Endothelial cell of umbilical vein (primary cell): ENCODE measurements around the gene KCTD14. TPM values are rescaled to one million over a fixed set of nuclear protein-coding genes. Genes with fewer than 3 reads are reported as not detected.

Experiments
- BruUV-seq: library from RNA; stranded (reverse); fragments of 400-500 nt; replicated peaks from 2 replicates; lab custom pipeline; 2021; lab: Mats Ljungman, UMichigan
- CTCF ChIA-PET: fragments of 300-600, 350-600 bp; sonication (Branson Sonifier 250); formaldehyde crosslinking; loops from one replicate; lab custom pipeline; 2021; ENCODE audit warnings: antibody characterized with exemption, inconsistent platforms; lab: Charles Lee
- POLR2A ChIA-PET: fragments of 300-600, 350-600 bp; sonication (Branson Sonifier 250); formaldehyde crosslinking; loops from one replicate; lab custom pipeline; 2021; ENCODE audit warnings: antibody characterized with exemption, inconsistent platforms; lab: Charles Lee
- DNase-seq: peaks from one replicate; pipeline ENCODE4 v3.0.0-alpha.2; 2011; ENCODE audit warnings: low read depth, low spot score
- FAIRE-seq: peaks from 2 replicates; lab custom pipeline; 2011; peaks lifted over from hg19 to GRCh38; lab: Jason Lieb, UNC
- H2AFZ ChIP-seq: 2 replicates; pipeline ENCODE4 v1.6.0; 2012; ENCODE audit warnings: low read depth, low read length, control low read depth, inconsistent platforms
- H3K27ac ChIP-seq: 2 replicates; pipeline ENCODE4 v1.5.1; 2011; ENCODE audit warnings: low read depth, mild to moderate bottlenecking, control low read depth, low read length, moderate library complexity; ENCODE audit not compliant: insufficient read depth
- H3K27me3 ChIP-seq, 2 experiments: 2 replicates each; pipeline versions ENCODE4 v1.6.0 to v1.6.1; 2011; ENCODE audit warnings: low read length in 2 of 2, mixed read lengths in 1 of 2; ENCODE audit not compliant: control insufficient read depth in 2 of 2, insufficient read depth in 2 of 2
- H3K36me3 ChIP-seq, 2 experiments: 2 replicates in 1 of 2; 3 replicates in 1 of 2; pipeline ENCODE4 v1.5.1; 2011; ENCODE audit warnings: low read length in 2 of 2, mild to moderate bottlenecking in 1 of 2, moderate library complexity in 1 of 2; ENCODE audit not compliant: control insufficient read depth in 2 of 2, insufficient read depth in 2 of 2; ENCODE audit errors: extremely low read depth in 1 of 2
- H3K4me1 ChIP-seq: 3 replicates; pipeline ENCODE4 v1.5.1; 2011; ENCODE audit warnings: mild to moderate bottlenecking, low read length; ENCODE audit not compliant: control insufficient read depth, insufficient read depth; ENCODE audit errors: extremely low read depth
- H3K4me2 ChIP-seq: 2 replicates; pipeline ENCODE4 v1.6.1; 2011; ENCODE audit warnings: low read length, control low read depth, mixed read lengths; ENCODE audit not compliant: insufficient read depth
- H3K4me3 ChIP-seq, 3 experiments: fragments of 200-600 bp in 1 of 3; sonication (generic), shearing (Covaris generic) in 1 of 3; replicated peaks in 1 of 3; 2 replicates each; pipeline ENCODE4 v1.5.1; 2011 to 2016; ENCODE audit warnings: control low read depth in 3 of 3, low read length in 3 of 3, mild to moderate bottlenecking in 2 of 3, inconsistent platforms in 1 of 3, low read depth in 1 of 3, moderate library complexity in 1 of 3; ENCODE audit not compliant: insufficient read depth in 1 of 3
- H3K79me2 ChIP-seq: 2 replicates; pipeline ENCODE4 v1.6.0; 2012; ENCODE audit warnings: low read length, inconsistent platforms; ENCODE audit not compliant: control insufficient read depth, insufficient read depth
- H3K9ac ChIP-seq: replicated peaks from 2 replicates; pipeline ENCODE3; 2011; ENCODE audit warnings: low read length, control low read depth; ENCODE audit not compliant: insufficient read depth; ENCODE audit errors: extremely low read depth
- H3K9me1 ChIP-seq: replicated peaks from 3 replicates; pipeline ENCODE4 v1.6.0; 2011; ENCODE audit warnings: mild to moderate bottlenecking, low read length; ENCODE audit not compliant: control insufficient read depth, insufficient read depth; ENCODE audit errors: extremely low read depth
- H3K9me3 ChIP-seq: replicated peaks from 2 replicates; pipeline ENCODE4 v1.5.1; 2012; ENCODE audit warnings: low read length, inconsistent platforms; ENCODE audit not compliant: control insufficient read depth, insufficient read depth
- H4K20me1 ChIP-seq: replicated peaks from 2 replicates; pipeline ENCODE3; 2011; ENCODE audit warnings: mild to moderate bottlenecking, low read length; ENCODE audit not compliant: control insufficient read depth, insufficient read depth; ENCODE audit errors: extremely low read depth
- CTCF ChIP-seq, 2 donors: IDR thresholded peaks; 1 replicate in 1 of 2; 2 replicates in 1 of 2; pipeline ENCODE4 v1.5.1; 2011; ENCODE audit warnings: low read length in 2 of 2, mild to moderate bottlenecking in 2 of 2, moderate library complexity in 2 of 2, control low read depth in 1 of 2, inconsistent platforms in 1 of 2, low read depth in 1 of 2; ENCODE audit not compliant: insufficient read depth in 1 of 2; ENCODE audit errors: extremely low read depth in 1 of 2
- EZH2 ChIP-seq: IDR thresholded peaks from 2 replicates; pipeline ENCODE4 v1.6.1; 2012; ENCODE audit warnings: borderline replicate concordance, low read depth, mild to moderate bottlenecking, moderate library complexity, low read length, inconsistent platforms; ENCODE audit not compliant: severe bottlenecking
- FOS ChIP-seq: IDR thresholded peaks from 2 replicates; pipeline ENCODE4 v1.6.1; 2011; ENCODE audit warnings: mild to moderate bottlenecking, low read length, moderate library complexity, borderline replicate concordance; ENCODE audit not compliant: insufficient read depth
- GATA2 ChIP-seq: IDR thresholded peaks from 2 replicates; pipeline ENCODE4 v1.7.0; 2011; ENCODE audit warnings: low read depth, mild to moderate bottlenecking, moderate library complexity, mixed read lengths, low read length; ENCODE audit not compliant: insufficient read length, insufficient read depth
- JUN ChIP-seq: IDR thresholded peaks from 2 replicates; pipeline ENCODE4 v1.6.1; 2011; ENCODE audit warnings: borderline replicate concordance, low read depth; ENCODE audit not compliant: insufficient read length, insufficient read depth
- MYC ChIP-seq: IDR thresholded peaks from one replicate; pipeline ENCODE4 v1.6.1; 2011; ENCODE audit warnings: mild to moderate bottlenecking, low read depth, low read length
- POLR2A ChIP-seq: IDR thresholded peaks from 2 replicates; pipeline ENCODE4 v1.6.1; 2012; ENCODE audit warnings: low read depth, mild to moderate bottlenecking, control low read depth, low read length
- POLR2AphosphoS5 ChIP-seq: IDR thresholded peaks from 2 replicates; pipeline ENCODE4 v1.6.1; 2012; ENCODE audit warnings: low read depth, mild to moderate bottlenecking, control low read depth, low read length, moderate library complexity; ENCODE audit not compliant: insufficient read depth
- dilution Hi-C: fragments of 300-500 bp; cut with MboI; formaldehyde crosslinking; loops from one replicate; pipeline ENCODE4 v1.15.0; 2019; ENCODE audit warnings: low sequenced_read_pairs; ENCODE audit not compliant: extremely low pct_ligation_motif_present
- intact Hi-C: fragments of 100-400 bp; cut with micrococcal nuclease; formaldehyde crosslinking; loops from one replicate; pipeline ENCODE4 v1.10.0; 2022
- polyA plus RNA-seq, 4 experiments: library from polyadenylated mRNA; depleted of rRNA in 3 of 4; stranded (reverse) in 3 of 4; unstranded in 1 of 4; fragments of >200 nt; gene quantifications; 2 replicates each; pipeline versions ENCODE4 v1.2.1 to v1.2.3, GENCODE V29; 2011 to 2012; ENCODE audit warnings: missing spikeins in 1 of 4
- total RNA-seq: library from RNA; stranded (reverse); gene quantifications from 2 replicates; pipeline ENCODE4 v1.2.3, GENCODE V29; 2021
- TF ChIP-seq, protein P1 (sequence below): IDR thresholded peaks from 2 replicates; pipeline ENCODE4 v1.6.1; 2011; ENCODE audit not compliant: insufficient read depth, insufficient read length

Gene KCTD14
- total and polyA plus RNA-seq, 2 donors (not counting 3 experiments of a cell fraction or from before 2014, with no cell fraction given) = 0.57 to 1.8 TPM

GRCh38 chr11:78056093-78056492 is 33.0 kb upstream of the KCTD14 start:
- H4K20me1 ChIP-seq = no peaks in the 10 kb centered on the region
- no peak overlapping the region for H3K9ac ChIP-seq
- dilution Hi-C loops (no loop called here), intact Hi-C loops (no loop called here)
- TF ChIP-seq EZH2 (no peak), JUN (no peak), GATA2 (no peak), CTCF (IDR thresholded peaks at IDR 0.05; ENCODE audit: extremely low read depth in 1 of 2, insufficient read depth in 1 of 2, low read depth in 1 of 2, low read length in 2 of 2) (no peak), POLR2A (no peak), FOS (no peak), POLR2AphosphoS5 (no peak), MYC (no peak)
- TF ChIP-seq, protein P1, sequence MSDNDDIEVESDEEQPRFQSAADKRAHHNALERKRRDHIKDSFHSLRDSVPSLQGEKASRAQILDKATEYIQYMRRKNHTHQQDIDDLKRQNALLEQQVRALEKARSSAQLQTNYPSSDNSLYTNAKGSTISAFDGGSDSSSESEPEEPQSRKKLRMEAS = no peak
- peaks cover 3% of the 10 kb centered on the region for H3K4me1 ChIP-seq
- H3K36me3 ChIP-seq = no peaks in the 10 kb centered on the region
- H2AFZ ChIP-seq = no peak overlapping the region
- FAIRE-seq (no peak), DNase-seq (no peak)
- no peak overlapping the region for H3K4me3 ChIP-seq
- H3K9me3 ChIP-seq = no peaks in the 10 kb centered on the region
- H3K27ac ChIP-seq = no peak overlapping the region
- H3K4me2 ChIP-seq = no peak overlapping the region
- no peaks in the 10 kb centered on the region for H3K9me1 ChIP-seq
- H3K27me3 ChIP-seq = no peaks in the 10 kb centered on the region
- CTCF ChIA-PET = interaction anchor here (1.3 to 1.6 kb wide), 2 partner anchors 9 to 48 kb away, joined by 3 read pairs; no protein-coding TSS in a partner anchor
- POLR2A ChIA-PET = no interaction called here
- BruUV-seq = no TSS peak
- H3K79me2 ChIP-seq = no peaks in the 10 kb centered on the region
